Smooth muscle cell (in vitro differentiated cells): ENCODE data around the gene RAB27A. TPM values are rescaled to one million over a fixed set of nuclear protein-coding genes. Genes with fewer than 3 reads are reported as not detected.

Experiments used
- DNase-seq: peaks from one replicate; lab custom pipeline; 2025; ENCODE audit not compliant: unreplicated experiment; lab: John Stamatoyannopoulos, UW
- H2AFZ ChIP-seq: fragments of 200-600 bp; sonication (generic); 2 replicates; pipeline ENCODE4 v1.6.0; 2016; ENCODE audit warnings: antibody characterized with exemption, low read depth, mild to moderate bottlenecking
- H3F3A ChIP-seq: fragments of 200-600 bp; sonication (generic); 2 replicates; pipeline ENCODE4 v1.6.0; 2017; ENCODE audit warnings: antibody characterized with exemption, low read depth
- H3K27ac ChIP-seq: fragments of 200-600 bp; sonication (generic); 2 replicates; pipeline ENCODE4 v1.5.1; 2016; ENCODE audit warnings: low read depth, mild to moderate bottlenecking
- H3K27me3 ChIP-seq: fragments of 200-600 bp; sonication (generic); 2 replicates; pipeline ENCODE4 v1.6.1; 2016; ENCODE audit warnings: low read depth, mild to moderate bottlenecking
- H3K36me3 ChIP-seq: fragments of 200-600 bp; sonication (generic); 2 replicates; pipeline ENCODE4 v1.5.1; 2016; ENCODE audit warnings: low read depth
- H3K4me1 ChIP-seq: fragments of 200-600 bp; sonication (generic); 2 replicates; pipeline ENCODE4 v1.5.1; 2016; ENCODE audit warnings: low read depth
- H3K4me2 ChIP-seq: fragments of 200-600 bp; sonication (generic); 2 replicates; pipeline ENCODE4 v1.6.0; 2016; ENCODE audit warnings: mild to moderate bottlenecking
- H3K4me3 ChIP-seq: fragments of 200-600 bp; sonication (generic); 2 replicates; pipeline ENCODE4 v1.5.1; 2016; ENCODE audit warnings: mild to moderate bottlenecking
- H3K79me2 ChIP-seq: fragments of 200-600 bp; sonication (generic); 2 replicates; pipeline ENCODE4 v1.6.0; 2016; ENCODE audit warnings: low read depth, mild to moderate bottlenecking
- H3K9ac ChIP-seq: fragments of 200-600 bp; sonication (generic); 2 replicates; pipeline ENCODE4 v1.6.0; 2016; ENCODE audit warnings: low read depth
- H3K9me3 ChIP-seq: fragments of 200-600 bp; sonication (generic); replicated peaks from 2 replicates; pipeline ENCODE4 v1.5.1; 2016; ENCODE audit warnings: low read depth
- H4K20me1 ChIP-seq: fragments of 200-600 bp; sonication (generic); 2 replicates; pipeline ENCODE4 v1.6.0; 2016; ENCODE audit warnings: low read depth
- CTCF ChIP-seq: fragments of 200-600 bp; sonication (generic); IDR thresholded peaks from 2 replicates; pipeline ENCODE4 v1.5.1; 2017; ENCODE audit warnings: borderline replicate concordance, mild to moderate bottlenecking, antibody characterized with exemption; ENCODE audit not compliant: insufficient read depth, poor library complexity, severe bottlenecking
- WGBS: methylation state at CpG from one replicate; pipeline ENCODE4 v1.1.7; 2016; ENCODE audit warnings: low lambda C conversion rate; 5-methylcytosine and 5-hydroxymethylcytosine counted together
- polyA plus RNA-seq: library from polyadenylated mRNA; unstranded; fragments of >200 nt; fragmentation: Nextera tagmentation; extraction: Ambion mirVana; gene quantifications from 2 replicates; pipeline ENCODE4 v1.2.1, GENCODE V29; 2016
- total RNA-seq: library from RNA; depleted of rRNA; stranded (reverse); fragments of >200 nt; gene quantifications from 2 replicates; pipeline ENCODE4 v1.2.3, GENCODE V29; 2014

The RAB27A gene
- total and polyA plus RNA-seq, 2 experiments from 2014 or later = 14.6 to 15.6 TPM

GRCh38 chr15:55334371-55334770, 44.8 kb upstream of the RAB27A start:
- Histone ChIP-seq H3F3A (no peaks in the 10 kb centered on the region), H3K27ac (no peak overlapping the region), H3K4me3 (no peak overlapping the region), H3K36me3 (peaks cover 4% of the 10 kb centered on the region), H3K79me2 (no peaks in the 10 kb centered on the region), H3K4me1 (no peaks in the 10 kb centered on the region), H3K9me3 (no peaks in the 10 kb centered on the region), H3K27me3 (no peaks in the 10 kb centered on the region), H2AFZ (no peak overlapping the region), H3K9ac (no peak overlapping the region), H4K20me1 (no peaks in the 10 kb centered on the region), H3K4me2 (no peak overlapping the region)
- TF ChIP-seq CTCF = no peak
- WGBS = 84% methylated on average over 5 of the region's 5 CpGs
- DNase-seq = no peak

GRCh38 chr15:55327387-55327786, 37.8 kb upstream of the RAB27A start:
- no peaks in the 10 kb centered on the region for H3K27me3 ChIP-seq
- H3K4me1 ChIP-seq = peaks cover 9% of the 10 kb centered on the region
- no peak overlapping the region for H3K27ac ChIP-seq
- no peak overlapping the region for H3K4me3 ChIP-seq
- no peaks in the 10 kb centered on the region for H3F3A ChIP-seq
- no peak for TF ChIP-seq CTCF
- H3K9ac ChIP-seq = no peak overlapping the region
- 90% methylated on average over 1 of the region's 1 CpG for WGBS
- H4K20me1 ChIP-seq = no peaks in the 10 kb centered on the region
- no peaks in the 10 kb centered on the region for H3K9me3 ChIP-seq
- no peak for DNase-seq
- H3K36me3 ChIP-seq = no peaks in the 10 kb centered on the region
- no peak overlapping the region for H3K4me2 ChIP-seq
- H3K79me2 ChIP-seq = no peaks in the 10 kb centered on the region
- no peak overlapping the region for H2AFZ ChIP-seq

- Histone ChIP-seq H4K20me1 (no peaks in the 10 kb centered on the region), H3K9ac (no peak overlapping the region), H3K79me2 (peaks cover 3% of the 10 kb centered on the region), H3K36me3 (no peaks in the 10 kb centered on the region), H3K27ac (no peak overlapping the region), H2AFZ (no peak overlapping the region), H3K27me3 (no peaks in the 10 kb centered on the region), H3F3A (no peaks in the 10 kb centered on the region), H3K4me3 (no peak overlapping the region), H3K4me1 (peaks cover 22% of the 10 kb centered on the region), H3K9me3 (no peaks in the 10 kb centered on the region), H3K4me2 (no peak overlapping the region)
- WGBS = 79% methylated on average over 5 of the region's 5 CpGs
- DNase-seq = no peak
- no peak for TF ChIP-seq CTCF
These were observed 32.9 kb upstream of the RAB27A start for GRCh38 chr15:55322467-55322866.

GRCh38 chr15:55320963-55321362, 31.4 kb upstream of the RAB27A start:
- H3K27ac ChIP-seq = no peak overlapping the region
- no peaks in the 10 kb centered on the region for H3K36me3 ChIP-seq
- peaks cover 22% of the 10 kb centered on the region for H3K4me1 ChIP-seq
- WGBS = 90% methylated on average over 1 of the region's 1 CpG
- no peak for DNase-seq
- no peaks in the 10 kb centered on the region for H3K9me3 ChIP-seq
- H3K9ac ChIP-seq = no peak overlapping the region
- no peaks in the 10 kb centered on the region for H4K20me1 ChIP-seq
- H3K79me2 ChIP-seq = peaks cover 3% of the 10 kb centered on the region
- H3K27me3 ChIP-seq = no peaks in the 10 kb centered on the region
- H3K4me3 ChIP-seq = no peak overlapping the region
- peak overlapping the region; percentile 81 for H3K4me2 ChIP-seq
- no peak for TF ChIP-seq CTCF
- no peaks in the 10 kb centered on the region for H3F3A ChIP-seq
- H2AFZ ChIP-seq = no peak overlapping the region
